Stomach (tissue), 19 donors: Measurements from ENCODE around the gene ALG11. TPM values are rescaled to one million over a fixed set of nuclear protein-coding genes. Genes with fewer than 3 reads are reported as not detected.
A peak's percentile ranks its signal among the peaks of the same experiment; 100 is the strongest.

ENCODE experiments used
- DNase-seq, 2 donors: peaks; one replicate each; pipeline versions ENCODE4 v3.0.0 to v3.0.0-alpha.2; 2013 to 2019
- H3K27ac ChIP-seq, 5 donors: fragments of 200-600 bp in 4 of 5; sonication (generic) in 4 of 5; one replicate each; pipeline ENCODE4 v1.5.1; 2013 to 2019; ENCODE audit warnings: mild to moderate bottlenecking in 1 of 5, moderate library complexity in 1 of 5
- H3K27me3 ChIP-seq, 3 donors: fragments of 200-600 bp; sonication (generic); one replicate each; pipeline ENCODE4 v1.5.1; 2017 to 2019; ENCODE audit warnings: mixed run types in 1 of 3
- H3K36me3 ChIP-seq, 4 donors: fragments of 200-600 bp; sonication (generic); 1 replicate in 3 of 4; 2 replicates in 1 of 4; pipeline ENCODE4 v1.5.1; 2016 to 2019
- H3K4me1 ChIP-seq, 4 donors: fragments of 200-600 bp; sonication (generic); one replicate each; pipeline ENCODE4 v1.5.1; 2016 to 2019
- H3K4me3 ChIP-seq, 4 donors: fragments of 200-600 bp; sonication (generic) in 3 of 4; one replicate each; pipeline ENCODE4 v1.5.1; 2016 to 2019; ENCODE audit warnings: mild to moderate bottlenecking in 1 of 4
- H3K9me3 ChIP-seq, 4 donors: fragments of 200-600 bp; sonication (generic); one replicate each; pipeline ENCODE4 v1.5.1; 2016 to 2019
- EP300 ChIP-seq: sonication (generic); formaldehyde crosslinking; IDR thresholded peaks from one replicate; pipeline ENCODE4 v1.6.1; 2017; ENCODE audit warnings: antibody characterized with exemption
- POLR2A ChIP-seq, 4 donors: fragments of 450-650 bp; IDR thresholded peaks; one replicate each; pipeline ENCODE4 v1.6.1; 2016; ENCODE audit warnings: antibody characterized with exemption in 4 of 4, control low read depth in 2 of 4, mild to moderate bottlenecking in 1 of 4, moderate library complexity in 1 of 4
- POLR2AphosphoS5 ChIP-seq, 3 donors: sonication (generic); formaldehyde crosslinking; IDR thresholded peaks; one replicate each; pipeline ENCODE4 v1.6.1; 2016; ENCODE audit warnings: antibody characterized with exemption in 3 of 3
- WGBS, 5 donors: extraction: QIAGEN DNeasy Blood & Tissue Kit in 3 of 5; methylation state at CpG; one replicate each; pipeline versions ENCODE4 v1.1.5 to v1.1.7; 2013 to 2018; 5-methylcytosine and 5-hydroxymethylcytosine counted together
- intact Hi-C: fragments of 100-400 bp; cut with DNase I; formaldehyde crosslinking; loops from one replicate; pipeline ENCODE4 v1.15.1; 2023; ENCODE audit warnings: low total_unique reads
- long read RNA-seq, 10 donors: transcript quantifications; one replicate each; lab custom pipeline, GENCODE V29; 2026
- polyA plus RNA-seq, 3 donors: library from polyadenylated mRNA; stranded (reverse); fragments of 200-250 nt; gene quantifications; one replicate each; pipeline ENCODE4 v1.2.3, GENCODE V29; 2013
- total RNA-seq, 5 donors: library from RNA; depleted of rRNA; stranded (reverse); fragments of >200 nt; gene quantifications; one replicate each; pipeline versions ENCODE4 v1.1.0 to v1.2.3, GENCODE V29; 2014 to 2016
- TF ChIP-seq, protein P1 (sequence below), 7 experiments: fragments of 450-650 bp in 4 of 7; fragments of 200-600 bp in 3 of 7; sonication (generic) in 3 of 7; IDR thresholded peaks; one replicate each; pipeline ENCODE4 v1.5.1; 2016 to 2019; ENCODE audit warnings: antibody characterized with exemption in 7 of 7, control low read depth in 2 of 7, mild to moderate bottlenecking in 1 of 7
- donor health status: healthy with polysubstance abuse.
- donor health status: Bipolar disorder and iron deficiency.
- donor health status: healthy.

The ALG11 gene, protein sequence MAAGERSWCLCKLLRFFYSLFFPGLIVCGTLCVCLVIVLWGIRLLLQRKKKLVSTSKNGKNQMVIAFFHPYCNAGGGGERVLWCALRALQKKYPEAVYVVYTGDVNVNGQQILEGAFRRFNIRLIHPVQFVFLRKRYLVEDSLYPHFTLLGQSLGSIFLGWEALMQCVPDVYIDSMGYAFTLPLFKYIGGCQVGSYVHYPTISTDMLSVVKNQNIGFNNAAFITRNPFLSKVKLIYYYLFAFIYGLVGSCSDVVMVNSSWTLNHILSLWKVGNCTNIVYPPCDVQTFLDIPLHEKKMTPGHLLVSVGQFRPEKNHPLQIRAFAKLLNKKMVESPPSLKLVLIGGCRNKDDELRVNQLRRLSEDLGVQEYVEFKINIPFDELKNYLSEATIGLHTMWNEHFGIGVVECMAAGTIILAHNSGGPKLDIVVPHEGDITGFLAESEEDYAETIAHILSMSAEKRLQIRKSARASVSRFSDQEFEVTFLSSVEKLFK
- total RNA-seq = 10 to 100 TPM in 3 of 5 donors, 1 to 10 TPM in 2; 2.9 to 37.4 (median 21.9) TPM
- 1 to 10 TPM; 1.4 to 2.7 (median 2.3) TPM for polyA plus RNA-seq
- long read RNA-seq, donor 1, partial matches to known transcripts = 0 of 1 reads
- long read RNA-seq, donor 1, other reads (novel, unspliced or antisense) = 0 of 1 reads
- long read RNA-seq, donor 2, transcript ALG11-202 (4 exons, 2,558 nt) = major isoform, 9 of 11 reads
- long read RNA-seq, donor 2, partial matches to known transcripts = 0 of 11 reads
- long read RNA-seq, donor 2, other reads (novel, unspliced or antisense) = 0 of 11 reads
- long read RNA-seq, donor 3, partial matches to known transcripts = 0 of 2 reads
- long read RNA-seq, donor 3, other reads (novel, unspliced or antisense) = 0 of 2 reads
- long read RNA-seq, donor 4 = 0 reads
- long read RNA-seq, donor 5, transcript ALG11-202 (4 exons, 2,558 nt) = major isoform, 6 of 17 reads
- long read RNA-seq, donor 5, partial matches to known transcripts = 6 of 17 reads
- long read RNA-seq, donor 5, other reads (novel, unspliced or antisense) = 0 of 17 reads
- long read RNA-seq, donor 6, full-length matches to known transcripts = 13 of 32 reads
- long read RNA-seq, donor 6, partial matches to known transcripts = 19 of 32 reads
- long read RNA-seq, donor 6, other reads (novel, unspliced or antisense) = 0 of 32 reads
- long read RNA-seq, donor 7, transcript ALG11-202 (4 exons, 2,558 nt) = major isoform, 7 of 11 reads
- long read RNA-seq, donor 7, partial matches to known transcripts = 0 of 11 reads
- long read RNA-seq, donor 7, other reads (novel, unspliced or antisense) = 0 of 11 reads
- long read RNA-seq, donor 8, partial matches to known transcripts = 5 of 10 reads
- long read RNA-seq, donor 8, other reads (novel, unspliced or antisense) = 0 of 10 reads
- long read RNA-seq, donor 9, partial matches to known transcripts = 7 of 14 reads
- long read RNA-seq, donor 9, other reads (novel, unspliced or antisense) = 0 of 14 reads
- long read RNA-seq, donor 10, partial matches to known transcripts = 0 of 2 reads
- long read RNA-seq, donor 10, other reads (novel, unspliced or antisense) = 0 of 2 reads

DNA sequence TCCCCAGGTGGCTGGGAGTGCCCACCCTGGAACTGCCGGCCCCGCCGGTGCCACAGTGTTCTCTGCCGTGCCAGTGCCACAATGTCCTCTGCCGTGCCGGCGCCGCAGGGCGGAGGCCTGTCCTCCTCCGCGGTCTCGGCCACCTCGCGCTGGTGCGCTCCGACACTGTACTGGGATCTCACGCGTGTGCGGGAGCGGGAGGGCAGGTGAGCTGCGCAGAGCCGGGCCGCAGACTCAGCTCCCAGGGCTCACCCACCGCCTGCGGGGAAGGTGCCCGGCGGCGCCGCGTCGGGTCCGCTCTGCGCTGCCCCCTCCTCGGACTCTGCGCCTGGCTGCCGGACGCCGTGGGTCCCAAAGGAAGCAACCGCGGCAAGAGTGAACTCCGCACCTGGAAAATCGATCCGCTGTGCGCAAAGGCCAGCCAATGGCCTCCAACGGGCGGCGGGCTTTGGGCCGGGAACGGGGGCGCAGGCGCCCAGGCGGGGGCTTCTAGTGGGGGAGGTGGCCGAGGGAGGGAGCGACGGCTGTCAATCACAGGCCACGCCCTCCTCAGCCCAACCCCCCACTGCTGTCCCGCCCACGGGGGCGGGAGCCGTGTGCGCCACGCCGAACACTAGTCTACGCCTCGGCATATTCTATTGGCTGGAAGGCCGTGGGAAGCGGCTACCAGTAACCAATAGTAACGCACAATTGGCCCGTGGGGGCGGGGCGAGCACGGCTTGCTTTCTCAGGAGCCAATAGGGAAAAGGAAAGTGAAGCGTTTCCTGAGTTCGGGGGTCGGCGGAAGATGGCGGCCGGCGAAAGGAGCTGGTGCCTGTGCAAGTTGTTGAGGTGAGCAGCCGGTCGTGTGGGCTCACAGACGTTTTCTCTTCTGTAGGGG lies at the start of gene ALG11:
Gene ALG11, plus strand, starts transcription at position 767 of the 880 bp plus-strand sequence. Its CDS starts 21 bp downstream, at position 788.
- WGBS, 5 donors = 0 to 1% (median 0%) methylated on average over 41 to 82 of the region's 82 CpGs
- intact Hi-C loops = no loop called here

DNA sequence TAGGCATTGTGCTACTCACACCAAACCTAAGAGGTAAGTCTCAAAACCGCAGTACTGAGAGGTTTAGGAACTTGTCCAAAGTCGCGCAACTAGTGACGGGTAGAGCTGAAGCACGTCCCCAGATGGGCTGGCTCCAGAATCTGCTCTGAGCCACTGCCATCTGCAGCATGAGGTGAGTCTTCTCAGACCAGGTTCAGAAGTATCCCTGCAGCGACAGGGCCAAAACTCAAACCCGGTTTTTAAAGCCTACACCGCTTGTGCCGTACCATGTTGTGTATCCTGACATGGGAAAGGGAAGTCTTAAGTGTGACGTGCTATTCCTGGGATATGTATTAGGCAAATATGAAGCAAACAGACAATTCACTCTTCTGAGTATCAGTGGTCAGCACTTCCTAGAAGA lies 46.0 kb upstream of the ALG11 start:
- WGBS, 5 donors = 91 to 96% (median 95%) methylated on average over 10 of the region's 10 CpGs

More for the DNA sequence above, at the start of gene ALG11:
- TF ChIP-seq, protein P1, sequence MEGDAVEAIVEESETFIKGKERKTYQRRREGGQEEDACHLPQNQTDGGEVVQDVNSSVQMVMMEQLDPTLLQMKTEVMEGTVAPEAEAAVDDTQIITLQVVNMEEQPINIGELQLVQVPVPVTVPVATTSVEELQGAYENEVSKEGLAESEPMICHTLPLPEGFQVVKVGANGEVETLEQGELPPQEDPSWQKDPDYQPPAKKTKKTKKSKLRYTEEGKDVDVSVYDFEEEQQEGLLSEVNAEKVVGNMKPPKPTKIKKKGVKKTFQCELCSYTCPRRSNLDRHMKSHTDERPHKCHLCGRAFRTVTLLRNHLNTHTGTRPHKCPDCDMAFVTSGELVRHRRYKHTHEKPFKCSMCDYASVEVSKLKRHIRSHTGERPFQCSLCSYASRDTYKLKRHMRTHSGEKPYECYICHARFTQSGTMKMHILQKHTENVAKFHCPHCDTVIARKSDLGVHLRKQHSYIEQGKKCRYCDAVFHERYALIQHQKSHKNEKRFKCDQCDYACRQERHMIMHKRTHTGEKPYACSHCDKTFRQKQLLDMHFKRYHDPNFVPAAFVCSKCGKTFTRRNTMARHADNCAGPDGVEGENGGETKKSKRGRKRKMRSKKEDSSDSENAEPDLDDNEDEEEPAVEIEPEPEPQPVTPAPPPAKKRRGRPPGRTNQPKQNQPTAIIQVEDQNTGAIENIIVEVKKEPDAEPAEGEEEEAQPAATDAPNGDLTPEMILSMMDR (IDR thresholded peaks at IDR 0.05) = no peak
- peak in 2 of 3 donors; percentile 66 to 84 for TF ChIP-seq POLR2AphosphoS5 (IDR thresholded peaks at IDR 0.05)
- no peaks in the 10 kb centered on the region for H3K9me3 ChIP-seq
- peaks cover 0 to 7% (median 0%) of the 10 kb centered on the region in 3 donors for H3K27me3 ChIP-seq
- peak within 1 kb of the TSS; percentile 74 to 99 (median 92) for H3K4me3 ChIP-seq
- DNase-seq = peak; percentile 99 to 100
- H3K27ac ChIP-seq = peak within 1 kb of the TSS; percentile 77 to 83 (median 78)
- H3K4me1 ChIP-seq = peaks cover 13 to 42% (median 34%) of the 10 kb centered on the region in 4 donors
- peaks cover 0 to 15% (median 11%) of the 10 kb centered on the region in 4 donors for H3K36me3 ChIP-seq

DNA sequence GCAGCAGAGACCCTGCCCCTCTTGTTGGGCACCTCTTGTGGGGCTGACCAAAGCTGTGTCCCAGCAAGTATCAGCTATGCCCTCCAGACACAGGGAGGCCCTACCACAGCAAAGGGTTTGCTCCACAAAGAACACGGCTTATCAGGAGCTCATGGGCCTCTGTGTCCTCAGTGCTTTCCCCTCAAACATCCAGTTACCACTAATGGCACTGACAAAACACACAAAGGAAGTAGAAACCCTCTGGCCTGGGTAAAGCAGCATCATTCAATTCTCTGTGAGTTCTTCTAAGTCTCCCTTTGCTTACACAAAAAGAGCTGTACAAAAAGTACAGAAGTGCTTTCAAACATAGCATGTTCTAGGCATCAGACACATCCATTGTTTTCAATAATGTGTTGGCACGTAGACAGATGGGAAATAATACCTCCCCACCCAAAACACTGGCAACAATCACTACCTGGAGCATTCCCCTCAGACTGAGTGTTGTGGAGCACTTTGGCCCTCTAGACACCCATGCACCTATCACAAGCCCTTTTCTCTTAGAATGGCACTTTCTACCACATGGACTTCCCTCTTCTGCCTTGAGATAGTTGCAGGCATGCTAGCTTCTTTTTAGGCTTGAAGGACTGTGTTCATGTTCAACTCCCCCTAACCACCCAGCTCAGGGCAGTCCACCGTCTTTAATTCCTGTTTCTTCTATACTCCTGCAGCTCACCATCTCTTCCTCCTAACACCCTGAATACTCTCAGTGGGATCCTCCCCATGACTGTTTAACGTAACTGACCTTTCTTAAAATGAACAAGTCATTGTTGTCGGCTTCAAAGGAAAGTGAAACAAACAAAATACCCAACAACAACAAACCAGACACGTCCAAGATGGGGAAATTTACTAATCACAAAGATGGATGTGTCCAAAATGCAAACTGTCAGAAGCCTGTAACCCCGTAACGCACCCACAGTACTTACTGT lies 44.4 kb upstream of the ALG11 start:
- H3K27ac ChIP-seq = no peak overlapping the region
- TF ChIP-seq, protein P1 (IDR thresholded peaks at IDR 0.05) = no peak
- TF ChIP-seq EP300 (no peak), POLR2A (IDR thresholded peaks at IDR 0.05) (no peak), POLR2AphosphoS5 (IDR thresholded peaks at IDR 0.05) (no peak)
- no peak for DNase-seq
- H3K4me3 ChIP-seq = no peak overlapping the region
- 70 to 77% (median 74%) methylated on average over 8 of the region's 8 CpGs for WGBS, 5 donors
- H3K9me3 ChIP-seq = no peaks in the 10 kb centered on the region
- intact Hi-C loops = no loop called here
- no peaks in the 10 kb centered on the region for H3K27me3 ChIP-seq
- peaks cover 0 to 15% (median 7%) of the 10 kb centered on the region in 4 donors for H3K4me1 ChIP-seq
- peaks cover 0 to 19% (median 0%) of the 10 kb centered on the region in 4 donors for H3K36me3 ChIP-seq

More for the DNA sequence above, 46.0 kb upstream of the ALG11 start:
- Histone ChIP-seq H3K4me1 (peaks cover 0 to 16% (median 10%) of the 10 kb centered on the region in 4 donors), H3K4me3 (no peak overlapping the region), H3K9me3 (no peaks in the 10 kb centered on the region), H3K27me3 (no peaks in the 10 kb centered on the region), H3K36me3 (peaks cover 0 to 27% (median 0%) of the 10 kb centered on the region in 4 donors), H3K27ac (no peak overlapping the region)
- TF ChIP-seq POLR2AphosphoS5 (IDR thresholded peaks at IDR 0.05) (no peak), POLR2A (IDR thresholded peaks at IDR 0.05) (no peak)
- intact Hi-C loops = no loop called here
- DNase-seq = no peak
